Vagina (tissue), 2 donors: Measurements from ENCODE around the gene ACSL1.

ENCODE experiments used
- POLR2A ChIP-seq, 2 donors: fragments of 450-650 bp; IDR thresholded peaks; one replicate each; pipeline ENCODE4 v1.6.1; 2017; ENCODE audit warnings: antibody characterized with exemption in 2 of 2, mild to moderate bottlenecking in 2 of 2, moderate library complexity in 2 of 2
- POLR2AphosphoS5 ChIP-seq, 2 donors: sonication (generic); formaldehyde crosslinking; IDR thresholded peaks; one replicate each; pipeline ENCODE4 v1.9.0; 2017; ENCODE audit warnings: antibody characterized with exemption in 2 of 2, mild to moderate bottlenecking in 2 of 2, low read depth in 1 of 2; ENCODE audit not compliant: insufficient read depth in 1 of 2
- TF ChIP-seq, protein P1 (sequence below), 3 experiments: fragments of 450-650 bp in 2 of 3; fragments of 200-600 bp in 1 of 3; sonication (generic) in 1 of 3; IDR thresholded peaks; one replicate each; pipeline ENCODE4 v1.5.1; 2017 to 2019; ENCODE audit warnings: antibody characterized with exemption in 3 of 3, mild to moderate bottlenecking in 2 of 3, moderate library complexity in 2 of 3

DNA sequence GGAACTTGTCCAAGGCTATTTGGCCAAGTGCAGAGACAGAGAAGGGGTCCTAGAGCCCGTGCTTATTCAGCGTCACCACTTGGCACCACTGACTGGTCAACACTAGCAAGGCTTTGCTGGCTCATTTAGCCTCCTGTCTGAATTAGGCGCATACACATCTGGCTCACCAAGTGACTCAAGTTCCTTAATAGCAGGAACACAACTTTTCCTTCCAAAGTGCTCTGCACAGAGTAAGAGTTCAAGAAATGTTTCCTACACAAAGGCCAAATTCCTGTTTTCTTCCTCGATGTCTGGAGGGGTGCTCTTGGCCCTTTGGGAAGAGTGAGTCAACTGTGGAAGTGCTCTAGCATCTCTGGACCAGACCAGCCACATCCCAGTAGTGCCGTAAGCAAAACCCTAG is 65.1 kb downstream of the ACSL1 start:
- TF ChIP-seq, protein P1, sequence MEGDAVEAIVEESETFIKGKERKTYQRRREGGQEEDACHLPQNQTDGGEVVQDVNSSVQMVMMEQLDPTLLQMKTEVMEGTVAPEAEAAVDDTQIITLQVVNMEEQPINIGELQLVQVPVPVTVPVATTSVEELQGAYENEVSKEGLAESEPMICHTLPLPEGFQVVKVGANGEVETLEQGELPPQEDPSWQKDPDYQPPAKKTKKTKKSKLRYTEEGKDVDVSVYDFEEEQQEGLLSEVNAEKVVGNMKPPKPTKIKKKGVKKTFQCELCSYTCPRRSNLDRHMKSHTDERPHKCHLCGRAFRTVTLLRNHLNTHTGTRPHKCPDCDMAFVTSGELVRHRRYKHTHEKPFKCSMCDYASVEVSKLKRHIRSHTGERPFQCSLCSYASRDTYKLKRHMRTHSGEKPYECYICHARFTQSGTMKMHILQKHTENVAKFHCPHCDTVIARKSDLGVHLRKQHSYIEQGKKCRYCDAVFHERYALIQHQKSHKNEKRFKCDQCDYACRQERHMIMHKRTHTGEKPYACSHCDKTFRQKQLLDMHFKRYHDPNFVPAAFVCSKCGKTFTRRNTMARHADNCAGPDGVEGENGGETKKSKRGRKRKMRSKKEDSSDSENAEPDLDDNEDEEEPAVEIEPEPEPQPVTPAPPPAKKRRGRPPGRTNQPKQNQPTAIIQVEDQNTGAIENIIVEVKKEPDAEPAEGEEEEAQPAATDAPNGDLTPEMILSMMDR (IDR thresholded peaks at IDR 0.05): no peak
- no peak for TF ChIP-seq POLR2A (IDR thresholded peaks at IDR 0.05)
- no peak for TF ChIP-seq POLR2AphosphoS5 (IDR thresholded peaks at IDR 0.05; ENCODE audit: insufficient read depth in 1 of 2, low read depth in 1 of 2)
